BJ (cell line): ENCODE results near the gene MYDGF. TPM values are rescaled to one million over a fixed set of nuclear protein-coding genes. Genes with fewer than 3 reads are reported as not detected.

ENCODE experiments used
- CTCF ChIA-PET: fragments of 350-600 bp; formaldehyde crosslinking; extraction: SDS; loops from one replicate; lab custom pipeline; 2021; ENCODE audit warnings: antibody characterized with exemption, inconsistent platforms; lab: Yijun Ruan, JAX
- POLR2A ChIA-PET: fragments of 300-600 bp; sonication (Branson Sonifier 250); formaldehyde crosslinking; extraction: SDS; loops from one replicate; lab custom pipeline; 2021; ENCODE audit warnings: antibody characterized with exemption; lab: Charles Lee
- DNase-seq: peaks from one replicate; pipeline ENCODE4 v3.0.0-alpha.2; 2011; ENCODE audit warnings: low read depth
- H3K27me3 ChIP-seq: 2 replicates; pipeline ENCODE4 v1.6.0; 2011; ENCODE audit warnings: low read length; ENCODE audit not compliant: control insufficient read depth, insufficient read depth
- H3K36me3 ChIP-seq: 2 replicates; pipeline ENCODE4 v1.5.1; 2011; ENCODE audit warnings: low read length; ENCODE audit not compliant: control insufficient read depth, insufficient read depth
- H3K4me3 ChIP-seq: 2 replicates; pipeline ENCODE4 v1.5.1; 2011; ENCODE audit warnings: low read depth, mild to moderate bottlenecking, control low read depth, low read length
- polyA plus RNA-seq: library from polyadenylated mRNA; depleted of rRNA; stranded (reverse); fragments of >200 nt; gene quantifications from 2 replicates; pipeline ENCODE4 v1.2.3, GENCODE V29; 2011
- TF ChIP-seq, protein P1 (sequence below): IDR thresholded peaks from 2 replicates; pipeline ENCODE4 v1.5.1; 2011; ENCODE audit warnings: low read depth, mild to moderate bottlenecking, control low read depth, inconsistent platforms, low read length, moderate library complexity; ENCODE audit not compliant: insufficient read depth

Gene MYDGF
- polyA plus RNA-seq, 1 experiment: 222 TPM

DNA sequence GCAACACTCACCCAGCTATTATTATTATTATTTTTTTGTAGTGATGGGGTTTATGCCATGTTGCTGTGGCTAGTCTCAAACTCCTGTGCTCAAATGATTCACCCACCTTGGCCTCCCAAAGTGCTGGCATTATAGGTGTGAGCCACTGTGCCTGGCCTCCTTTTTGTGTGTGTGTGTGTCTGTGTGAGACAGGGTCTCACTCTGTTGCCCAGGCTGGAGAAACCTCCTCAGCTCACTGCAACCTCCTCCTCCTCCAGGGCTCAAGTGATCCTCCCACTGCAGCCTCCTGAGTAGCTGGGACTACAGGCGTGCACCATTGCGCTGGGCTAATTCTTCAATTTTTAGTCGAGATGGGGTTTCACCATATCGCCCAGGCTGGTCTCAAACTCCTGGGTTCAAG, 3.6 kb upstream of the MYDGF start:
- TF ChIP-seq, protein P1, sequence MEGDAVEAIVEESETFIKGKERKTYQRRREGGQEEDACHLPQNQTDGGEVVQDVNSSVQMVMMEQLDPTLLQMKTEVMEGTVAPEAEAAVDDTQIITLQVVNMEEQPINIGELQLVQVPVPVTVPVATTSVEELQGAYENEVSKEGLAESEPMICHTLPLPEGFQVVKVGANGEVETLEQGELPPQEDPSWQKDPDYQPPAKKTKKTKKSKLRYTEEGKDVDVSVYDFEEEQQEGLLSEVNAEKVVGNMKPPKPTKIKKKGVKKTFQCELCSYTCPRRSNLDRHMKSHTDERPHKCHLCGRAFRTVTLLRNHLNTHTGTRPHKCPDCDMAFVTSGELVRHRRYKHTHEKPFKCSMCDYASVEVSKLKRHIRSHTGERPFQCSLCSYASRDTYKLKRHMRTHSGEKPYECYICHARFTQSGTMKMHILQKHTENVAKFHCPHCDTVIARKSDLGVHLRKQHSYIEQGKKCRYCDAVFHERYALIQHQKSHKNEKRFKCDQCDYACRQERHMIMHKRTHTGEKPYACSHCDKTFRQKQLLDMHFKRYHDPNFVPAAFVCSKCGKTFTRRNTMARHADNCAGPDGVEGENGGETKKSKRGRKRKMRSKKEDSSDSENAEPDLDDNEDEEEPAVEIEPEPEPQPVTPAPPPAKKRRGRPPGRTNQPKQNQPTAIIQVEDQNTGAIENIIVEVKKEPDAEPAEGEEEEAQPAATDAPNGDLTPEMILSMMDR: no peak
- no peak for DNase-seq
- Histone ChIP-seq H3K36me3 (peaks cover 13% of the 10 kb centered on the region), H3K4me3 (no peak overlapping the region), H3K27me3 (no peaks in the 10 kb centered on the region)
- CTCF ChIA-PET: interaction anchor here (1.5 kb wide), 1 partner anchor 37 kb away, joined by 5 read pairs; no protein-coding TSS in a partner anchor
- POLR2A ChIA-PET: interaction anchor here (0.7 kb wide), 1 partner anchor 238 kb away, joined by 5 read pairs; no protein-coding TSS in a partner anchor

DNA sequence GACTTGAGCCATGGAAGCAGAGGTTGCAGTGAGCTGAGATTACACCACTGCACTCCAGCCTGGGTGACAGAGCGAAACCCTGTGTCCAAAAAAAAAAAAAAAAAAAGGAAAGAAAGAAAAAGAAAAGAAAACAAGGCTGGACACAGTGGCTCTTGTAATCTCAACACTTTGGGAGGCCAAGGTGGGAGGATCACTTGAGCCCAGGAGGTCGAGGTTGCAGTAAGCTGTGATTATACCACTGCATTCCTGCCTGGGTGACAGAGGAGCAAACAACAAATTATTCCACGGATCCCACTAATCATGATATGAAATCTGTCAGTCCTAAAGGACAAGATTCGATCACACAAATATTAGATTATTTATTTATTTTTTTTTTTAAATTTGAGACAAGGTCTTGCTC, 3.1 kb upstream of the MYDGF start:
- Histone ChIP-seq H3K4me3 (no peak overlapping the region), H3K36me3 (peaks cover 13% of the 10 kb centered on the region), H3K27me3 (no peaks in the 10 kb centered on the region)
- CTCF ChIA-PET: interaction anchor here (1.5 kb wide), 1 partner anchor 37 kb away, joined by 5 read pairs; no protein-coding TSS in a partner anchor
- DNase-seq: no peak
- TF ChIP-seq, protein P1: no peak
- POLR2A ChIA-PET: interaction anchor here (0.7 kb wide), 1 partner anchor 238 kb away, joined by 5 read pairs; no protein-coding TSS in a partner anchor

DNA sequence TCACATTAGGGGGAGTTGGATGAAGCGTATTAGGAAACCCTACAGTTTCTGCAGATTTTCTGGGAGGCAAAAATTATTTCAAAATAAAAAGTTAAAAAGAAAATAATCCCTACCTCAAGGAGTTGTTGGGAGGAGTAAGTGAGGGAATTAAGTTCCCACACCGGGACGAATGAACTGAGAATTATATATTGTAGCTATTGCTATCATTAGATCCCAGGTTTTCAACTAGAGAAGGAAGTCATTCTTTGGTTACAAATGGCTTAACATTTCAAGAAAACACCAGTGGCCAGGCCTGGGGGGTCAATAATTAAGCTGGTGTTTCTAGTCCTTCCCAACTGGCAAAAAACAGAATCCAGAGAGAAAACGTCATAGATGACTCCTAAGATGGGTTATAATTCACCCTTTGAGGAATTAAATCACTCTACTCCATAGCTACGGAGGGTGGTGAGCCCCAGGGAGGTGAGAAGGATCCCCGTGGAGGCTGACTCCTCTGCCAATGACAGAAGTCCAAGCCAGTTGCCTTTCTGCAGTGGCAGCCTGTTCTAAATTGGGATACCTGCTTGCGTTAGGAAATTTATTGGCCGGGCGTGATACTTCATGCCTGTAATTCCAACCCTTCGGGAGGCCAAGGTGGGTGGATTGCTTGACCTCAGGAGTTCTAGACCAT, 1.2 kb upstream of the MYDGF start:
- no peaks in the 10 kb centered on the region for H3K27me3 ChIP-seq

GRCh38 chr19:4664642-4665041, 5.5 kb downstream of the MYDGF start:
- H3K4me3 ChIP-seq: no peak overlapping the region
- DNase-seq: no peak
- CTCF ChIA-PET: no interaction called here
- no peaks in the 10 kb centered on the region for H3K27me3 ChIP-seq
- peaks cover 41% of the 10 kb centered on the region for H3K36me3 ChIP-seq
- TF ChIP-seq, protein P1: no peak
- POLR2A ChIA-PET: no interaction called here

More for the DNA sequence above, 1.2 kb upstream of the MYDGF start:
- TF ChIP-seq, protein P1: no peak
- Histone ChIP-seq H3K36me3 (peaks cover 14% of the 10 kb centered on the region), H3K4me3 (no peak overlapping the region)
- CTCF ChIA-PET: no interaction called here
- no peak for DNase-seq
- POLR2A ChIA-PET: no interaction called here

- TF ChIP-seq, protein P1: no peak
- Histone ChIP-seq H3K4me3 (no peak overlapping the region), H3K36me3 (peaks cover 42% of the 10 kb centered on the region), H3K27me3 (no peaks in the 10 kb centered on the region)
- DNase-seq: no peak
- POLR2A ChIA-PET: no interaction called here
- CTCF ChIA-PET: no interaction called here
Observed at GRCh38 chr19:4662812-4663211, 7.3 kb downstream of the MYDGF start.
